HG03457 (cell line): Measurements from ENCODE around the gene RBP3.
"Not testable (repeated sequence)": the region's sequence is repeated elsewhere in the genome, so short reads cannot be mapped to it uniquely, and the experiment has no call there.

ENCODE experiments used
- ATAC-seq: cut with Tn5 transposase; IDR thresholded peaks from one replicate; pipeline ENCODE4 v1.9.1; 2021; ENCODE audit warnings: moderate number of reproducible peaks; ENCODE audit not compliant: unreplicated experiment

Gene RBP3

DNA sequence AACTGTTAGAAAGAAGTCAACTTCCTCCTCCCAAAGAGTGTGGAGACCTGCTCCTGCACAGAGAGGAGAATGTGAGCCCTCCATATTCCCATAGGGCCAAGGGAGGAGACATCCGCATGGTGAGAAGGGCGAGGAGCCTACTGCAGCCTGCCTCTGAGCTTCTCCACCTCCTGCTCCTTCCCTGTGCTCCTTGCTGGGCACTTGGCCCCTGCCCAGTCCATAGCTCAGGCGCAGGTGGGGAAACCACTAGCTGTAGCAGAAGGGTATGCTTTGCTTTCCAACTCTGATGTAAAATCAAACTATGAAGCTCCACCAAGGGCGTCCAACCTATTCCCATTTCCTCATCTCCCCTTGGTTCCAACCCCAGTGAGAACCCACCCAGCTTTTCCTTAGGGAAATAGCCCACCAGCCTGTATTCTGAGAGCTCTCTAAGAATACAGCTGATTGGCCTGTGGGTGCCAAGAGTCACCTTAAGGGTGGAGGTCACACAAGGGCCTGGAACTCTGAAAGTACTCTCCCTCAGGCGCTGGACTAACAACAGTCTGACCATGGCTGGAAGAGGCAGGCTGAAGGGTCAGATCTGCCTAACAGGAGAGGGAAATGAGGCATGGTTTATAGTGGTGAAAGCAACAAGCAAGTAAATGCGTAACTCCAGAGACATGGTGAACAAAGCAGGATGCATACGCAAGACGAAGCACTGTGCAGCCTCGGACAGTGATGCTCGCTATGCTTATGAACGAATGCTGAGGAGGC is 22.0 kb downstream of the RBP3 start:
- ATAC-seq = no peak

DNA sequence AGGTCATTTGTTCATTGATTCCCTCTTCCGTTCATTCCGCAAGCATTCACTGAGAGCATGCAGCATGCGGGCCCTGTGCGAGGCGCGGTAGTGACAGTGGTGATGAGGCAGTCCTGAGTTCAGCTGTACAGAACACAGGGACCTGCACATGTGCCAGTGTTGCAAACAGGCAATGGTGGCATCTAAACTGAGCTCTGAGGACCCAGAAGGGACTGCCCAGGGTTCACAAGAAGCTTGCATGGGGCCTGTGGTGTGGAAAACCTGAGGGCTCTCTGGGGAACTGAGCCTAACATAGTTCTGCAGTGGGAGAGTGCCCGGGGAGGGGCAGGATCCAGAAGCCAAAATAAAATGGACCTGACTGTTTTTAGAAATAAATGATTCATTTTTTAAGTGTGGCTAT is 22.7 kb downstream of the RBP3 start:
- ATAC-seq = no peak

DNA sequence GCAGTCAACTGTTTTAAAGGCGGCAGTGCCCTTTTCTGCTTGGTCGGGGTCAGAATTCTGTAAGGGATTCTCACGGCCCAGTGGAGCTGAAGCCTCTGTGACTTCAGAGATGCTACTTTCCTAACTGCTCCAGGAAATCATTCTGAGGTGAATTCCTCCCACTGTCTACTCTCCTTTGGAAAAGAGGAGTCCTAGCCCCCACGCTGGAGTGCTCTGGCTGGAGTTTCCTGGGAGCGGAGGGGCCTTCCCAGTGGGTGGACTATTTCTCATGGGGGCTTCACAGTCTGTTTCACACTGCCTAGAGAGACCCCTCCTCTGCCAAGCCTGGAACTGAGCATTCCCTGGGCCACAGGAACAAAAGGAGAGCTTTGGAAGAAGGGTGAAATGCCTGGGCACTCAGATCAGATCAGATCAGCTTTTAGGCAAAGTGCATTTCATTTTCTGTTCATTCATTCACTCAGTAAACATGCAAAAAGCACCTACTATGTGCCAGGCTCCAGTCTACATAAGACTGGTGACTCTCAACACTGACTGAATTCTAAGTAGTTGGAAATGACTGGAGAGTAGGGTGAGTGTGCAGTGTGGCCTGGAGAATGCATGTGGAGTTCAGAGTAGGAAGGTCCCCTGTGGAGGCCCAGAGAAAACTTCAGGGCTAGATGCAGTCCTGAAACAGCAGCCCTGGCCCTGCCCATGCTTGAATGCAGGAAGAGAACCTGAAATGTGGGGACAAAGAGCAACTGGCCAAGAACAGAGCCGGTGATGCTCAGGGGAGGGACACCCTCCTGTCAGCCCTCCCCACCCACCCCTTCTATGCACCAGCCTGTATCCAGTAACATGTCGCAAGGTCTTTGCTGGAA is 23.7 kb downstream of the RBP3 start:
- no peak for ATAC-seq

DNA sequence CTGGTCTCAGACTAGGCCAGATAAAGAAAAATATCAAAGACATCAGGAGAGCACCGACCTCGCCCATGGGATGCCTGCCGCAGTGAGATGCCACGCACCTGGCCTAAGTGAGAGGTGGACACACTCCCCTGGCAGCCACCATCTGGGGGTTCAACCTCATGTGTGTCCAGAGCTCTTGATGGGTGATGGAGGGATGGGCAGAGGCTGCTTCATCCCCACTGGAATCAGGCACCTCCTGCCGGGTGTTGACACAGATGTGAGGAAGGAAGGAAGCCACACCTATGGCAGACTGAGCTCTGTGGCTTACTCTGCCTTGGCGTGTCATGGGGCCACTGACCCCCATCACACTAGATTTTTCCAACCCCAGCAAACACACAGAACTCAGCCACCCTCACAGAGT is 24.6 kb downstream of the RBP3 start:
- no peak for ATAC-seq

DNA sequence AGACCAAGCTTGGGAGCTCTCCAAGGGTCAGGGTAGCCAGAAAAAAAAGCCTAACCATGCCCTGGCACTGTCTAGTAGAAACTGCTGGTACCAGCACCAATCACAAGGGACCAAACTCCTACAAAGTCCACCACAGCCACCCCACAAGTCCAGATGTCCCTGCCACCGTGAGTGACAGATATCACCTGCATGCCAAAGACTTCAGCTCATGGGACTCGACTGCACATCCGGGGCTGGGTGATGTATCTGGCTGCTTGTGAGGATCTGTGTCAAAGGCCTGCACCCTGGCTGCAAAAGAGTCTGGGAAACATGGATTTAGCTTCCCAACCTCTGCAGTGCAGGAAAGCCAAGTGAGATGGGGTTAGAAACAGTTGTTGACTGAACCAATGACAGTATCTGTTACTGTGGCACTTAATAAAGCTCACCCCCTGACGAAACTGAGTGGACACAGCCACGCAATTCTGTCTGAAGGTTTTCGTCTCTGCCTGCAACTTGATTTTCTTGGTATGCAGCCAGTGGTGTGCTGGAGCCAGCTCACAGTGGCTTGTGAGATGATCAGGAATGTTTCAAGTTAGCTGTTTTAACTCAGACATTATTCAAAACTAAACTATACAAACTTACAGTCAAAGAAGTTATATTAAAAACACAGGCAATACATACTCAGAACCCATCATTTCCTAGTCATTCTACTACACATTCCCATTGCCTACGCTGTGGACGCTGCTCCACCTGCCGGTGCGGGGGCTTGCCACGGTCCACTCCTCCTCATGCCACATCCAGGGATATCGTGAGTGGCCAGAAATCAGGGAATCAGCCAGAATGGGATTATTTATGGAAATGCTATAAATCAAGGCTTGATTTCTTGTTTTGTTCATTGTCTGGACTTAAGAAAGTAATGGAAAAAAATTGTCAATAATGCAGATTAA is 26.7 kb downstream of the RBP3 start:
- no peak for ATAC-seq

DNA sequence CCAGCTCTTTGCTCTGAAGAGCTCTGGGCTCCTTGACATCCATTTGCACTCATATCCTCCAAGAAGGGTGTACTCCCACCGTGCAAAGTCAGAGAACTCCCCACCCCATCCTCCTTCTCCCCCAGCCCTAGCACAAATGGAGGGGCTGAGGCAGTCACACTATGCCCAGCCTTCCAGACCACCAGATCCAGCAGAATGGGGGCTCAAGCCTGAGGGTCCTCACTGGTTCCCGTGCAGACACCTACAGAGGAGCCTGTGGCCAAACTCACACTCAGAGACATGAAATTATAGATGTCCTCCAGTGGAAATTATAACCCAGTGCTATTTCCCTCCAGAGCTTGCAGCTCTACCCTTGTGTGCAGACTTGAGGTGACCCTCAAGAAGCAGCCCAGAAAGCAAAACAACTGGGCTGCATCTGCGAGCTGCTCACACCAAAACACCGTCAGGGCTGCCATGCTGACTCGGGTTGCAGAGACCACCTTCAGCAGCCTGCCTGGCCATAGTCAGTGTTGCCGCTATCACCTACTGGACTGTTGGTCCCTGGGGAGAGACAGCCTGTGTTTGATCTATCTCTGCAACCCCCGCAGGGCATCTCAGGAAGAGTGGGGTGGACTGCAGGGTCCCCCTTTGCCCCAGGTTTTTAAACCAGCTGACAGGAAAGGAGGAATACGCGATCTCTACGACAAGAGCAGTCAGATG is 28.5 kb downstream of the RBP3 start:
- ATAC-seq = no peak

DNA sequence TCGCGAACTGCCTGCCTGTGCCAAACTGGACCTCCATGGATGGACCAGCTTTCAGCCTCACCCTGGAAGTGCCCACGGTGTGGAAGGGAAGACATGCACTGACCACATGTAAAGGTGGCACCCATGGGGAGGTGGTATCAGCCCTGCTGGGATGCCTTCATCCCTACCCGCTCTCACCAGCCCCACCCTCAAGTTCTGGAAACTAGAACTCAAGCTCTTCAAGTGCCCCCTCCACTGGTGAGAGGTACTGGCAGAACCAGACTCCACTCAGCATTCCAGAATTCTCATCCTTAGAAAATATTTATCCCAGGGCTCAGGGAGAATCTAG is 30.0 kb downstream of the RBP3 start:
- no peak for ATAC-seq

DNA sequence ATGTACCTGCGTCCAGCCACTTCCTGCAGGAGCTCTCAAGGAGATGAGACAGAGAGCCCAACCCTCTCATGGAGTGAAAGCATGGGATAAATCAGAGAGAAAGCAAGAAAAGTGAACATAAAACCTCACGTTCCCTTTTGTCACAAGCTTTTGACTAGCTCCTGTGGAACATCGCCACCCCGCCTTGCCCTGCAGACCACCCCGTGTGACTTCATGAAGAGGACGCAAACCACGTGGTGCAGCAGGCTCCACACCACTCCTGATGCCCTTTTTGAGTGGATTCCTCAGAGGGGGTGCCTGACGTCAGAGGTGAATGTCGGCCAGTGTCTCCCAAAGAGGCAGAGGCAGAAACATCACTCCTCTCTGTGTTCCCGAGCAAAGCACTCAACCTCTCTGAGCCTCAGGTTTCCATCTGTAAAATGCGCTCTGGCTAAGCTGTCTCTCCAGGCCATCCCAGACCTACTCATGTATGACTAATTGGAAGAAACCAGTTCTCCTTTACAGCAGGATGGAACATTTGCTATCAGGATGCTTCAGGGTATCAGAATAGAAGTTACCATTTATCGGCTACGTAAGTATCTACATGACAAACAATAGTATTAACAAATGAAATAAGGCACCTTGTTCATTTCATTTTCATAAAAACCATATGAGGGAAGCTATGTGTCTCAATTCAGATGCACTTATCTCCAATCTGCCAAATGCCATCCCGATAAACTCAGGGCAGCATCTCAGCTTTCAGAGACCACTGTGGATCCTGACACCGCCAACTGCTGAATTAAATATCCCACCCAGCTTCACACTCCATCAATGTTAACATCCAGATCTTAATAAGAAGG is 30.7 kb downstream of the RBP3 start:
- no peak for ATAC-seq

DNA sequence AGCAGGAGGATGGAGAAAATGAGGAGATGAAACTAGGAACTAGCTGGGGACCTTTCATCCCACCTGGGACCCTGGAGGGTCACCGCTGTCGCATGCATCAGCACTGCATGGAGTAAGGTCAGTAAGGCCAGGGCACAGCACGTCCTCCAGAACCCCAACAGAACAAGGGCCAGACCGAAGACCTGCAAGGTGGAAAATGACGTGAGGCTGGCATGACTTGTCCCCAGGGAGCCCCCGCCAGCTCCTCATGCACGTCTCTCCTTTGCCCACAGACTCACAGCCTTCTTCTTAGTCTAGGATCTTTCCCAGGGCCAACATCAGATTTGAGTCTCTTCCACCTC is 31.3 kb downstream of the RBP3 start:
- no peak for ATAC-seq

DNA sequence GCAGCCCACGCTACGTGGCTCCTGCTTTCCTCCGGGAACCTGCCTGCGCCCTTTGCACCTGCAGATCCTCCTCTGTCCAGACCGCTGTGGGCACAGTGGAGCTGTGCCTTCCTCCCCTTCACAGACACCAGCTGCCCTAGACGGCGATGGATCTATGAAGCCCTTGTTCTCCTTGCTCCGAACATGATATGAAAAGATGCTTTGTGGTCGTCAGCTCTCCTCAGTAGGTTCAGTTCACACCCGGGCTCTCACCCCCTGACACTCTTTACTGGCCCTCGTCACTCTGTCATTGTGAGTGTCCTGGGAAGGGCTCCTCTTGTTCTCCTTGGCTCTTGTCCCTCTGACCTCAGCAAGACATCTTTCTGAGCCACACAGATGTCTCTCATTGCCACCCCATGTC is 31.7 kb downstream of the RBP3 start:
- ATAC-seq = no peak

DNA sequence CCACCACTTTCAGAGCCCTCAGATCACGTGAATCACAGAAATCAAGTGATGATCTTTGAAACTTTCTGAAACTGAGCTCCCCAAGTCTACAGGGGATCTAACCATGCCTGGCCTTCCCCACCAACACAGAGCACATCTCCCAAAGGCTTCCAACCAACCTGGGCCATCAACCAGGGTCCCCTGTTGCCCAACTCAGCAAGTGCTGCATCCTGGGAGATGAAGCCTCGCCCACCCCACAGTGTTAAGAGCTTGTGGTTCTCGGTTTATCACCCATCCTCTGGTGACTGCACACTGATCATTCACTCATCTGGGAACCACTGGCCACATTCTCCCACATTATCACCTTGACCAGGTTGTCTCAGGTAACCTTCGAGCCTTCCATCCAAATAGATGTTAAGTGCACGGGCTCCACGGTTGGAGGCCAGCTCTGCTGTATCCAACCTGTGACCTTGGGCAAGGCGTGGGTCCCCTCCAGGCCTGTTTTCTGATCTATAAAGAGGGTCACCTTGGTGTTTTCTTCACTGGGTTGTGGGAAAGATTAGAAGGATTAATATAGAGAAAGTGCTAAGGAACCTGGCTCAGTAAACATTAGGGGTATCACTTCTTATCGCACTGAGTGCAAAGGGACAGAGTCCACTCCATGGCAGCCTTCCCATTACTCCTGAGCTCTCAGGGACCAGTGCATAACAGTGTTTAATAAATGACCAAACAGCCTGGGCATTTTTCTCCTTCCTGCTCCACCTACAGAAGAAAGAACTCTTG is 32.4 kb downstream of the RBP3 start:
- ATAC-seq = no peak

DNA sequence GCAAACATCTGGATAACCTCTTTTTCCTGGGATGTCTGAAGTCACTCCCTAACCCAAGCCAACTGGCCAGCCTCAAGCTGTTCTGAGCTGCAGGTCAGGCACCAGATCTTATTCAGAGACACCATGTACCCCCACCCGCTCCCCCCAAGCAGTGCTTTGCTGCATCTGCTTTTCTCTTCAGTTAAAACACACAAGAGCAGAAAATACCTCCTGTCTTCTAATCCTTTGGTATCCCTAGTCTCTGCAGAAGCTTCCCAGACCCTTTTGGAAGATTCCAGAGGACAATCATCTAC is 32.9 kb downstream of the RBP3 start:
- ATAC-seq = no peak

DNA sequence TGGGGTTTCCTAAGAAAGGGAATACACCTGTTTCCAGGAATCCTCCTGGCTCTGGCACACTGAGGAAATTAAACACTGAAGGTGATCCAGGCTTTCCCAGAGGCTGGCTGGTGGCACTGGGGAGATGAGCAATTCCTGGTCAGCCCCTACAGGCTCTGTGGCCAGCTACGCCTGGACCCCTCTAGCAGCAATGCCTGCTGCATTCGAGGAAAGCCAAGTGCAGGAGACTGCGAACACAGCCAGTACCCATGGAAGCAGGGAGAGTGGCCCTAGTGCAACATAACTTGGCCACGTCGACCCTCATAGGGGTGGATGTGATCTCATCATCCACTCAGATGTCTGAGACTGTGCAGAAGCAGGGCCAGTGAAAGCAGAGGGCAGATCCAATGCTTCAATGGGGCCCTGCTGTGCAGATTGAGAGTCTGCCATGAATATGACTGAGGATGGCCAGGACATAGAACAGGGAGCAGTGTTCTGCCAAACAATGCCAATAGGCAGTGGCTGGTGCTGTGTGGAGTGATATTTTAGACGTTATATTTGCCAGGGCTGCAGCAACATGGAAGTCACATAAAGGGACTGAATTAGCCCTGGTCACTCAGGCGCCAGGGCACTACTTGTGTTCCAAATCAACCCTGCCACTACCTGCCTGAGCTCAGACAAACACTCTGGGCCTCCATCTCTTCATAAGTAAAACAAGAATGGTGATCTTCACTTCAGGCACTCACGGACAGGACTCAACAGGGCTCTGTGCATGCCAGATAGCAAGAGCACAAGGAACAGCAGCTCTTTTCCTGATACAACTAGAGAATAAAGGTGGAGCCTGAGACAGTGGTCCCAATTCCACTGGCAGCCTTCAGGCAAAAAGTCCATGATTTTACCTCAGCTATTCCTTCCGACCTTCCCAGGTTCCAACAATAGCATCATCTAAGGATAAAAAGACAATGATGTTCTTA is 33.5 kb downstream of the RBP3 start:
- ATAC-seq = no peak

DNA sequence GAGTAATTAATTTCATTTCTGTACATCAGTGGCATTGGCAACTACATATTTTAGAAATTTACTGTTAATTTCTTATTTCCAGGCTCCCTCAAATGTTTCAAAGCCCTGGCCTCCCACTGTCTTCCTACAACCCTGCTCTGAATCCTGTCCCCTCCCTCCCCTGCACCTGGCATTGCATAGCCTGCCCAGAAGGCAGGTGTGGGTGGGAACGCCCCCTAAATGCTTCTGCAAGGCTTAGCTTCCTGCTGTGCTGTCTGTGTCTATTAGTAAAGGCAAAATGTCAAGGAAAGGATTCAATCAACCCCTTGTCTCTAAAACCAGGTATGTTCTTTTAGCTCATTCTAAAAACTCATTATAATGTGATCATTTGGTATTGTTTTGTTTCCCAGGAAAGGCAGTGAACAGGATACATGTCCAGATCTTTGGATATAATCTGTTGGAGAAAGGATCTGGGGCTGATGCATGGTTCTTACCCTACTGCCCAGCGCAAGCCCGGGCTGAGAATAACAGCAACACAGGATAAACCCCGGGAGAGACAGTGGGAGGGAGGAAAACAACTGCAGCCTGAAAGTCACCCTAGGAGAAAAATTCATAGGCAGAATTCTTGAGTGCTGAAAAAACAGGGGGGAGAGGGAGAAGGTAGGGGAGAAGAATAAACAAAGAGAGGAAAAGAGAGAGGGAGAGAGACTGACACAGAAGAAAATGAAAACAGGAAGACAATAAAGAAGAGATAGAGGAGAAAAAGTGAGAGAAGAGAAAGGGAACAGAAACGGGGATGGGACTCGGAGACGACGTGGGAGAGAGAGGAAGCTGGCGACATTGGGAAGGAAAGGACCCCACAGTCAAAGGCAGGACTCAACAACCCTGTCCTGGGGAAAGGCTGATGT is 35.3 kb downstream of the RBP3 start:
- peak; percentile 18 for ATAC-seq

DNA sequence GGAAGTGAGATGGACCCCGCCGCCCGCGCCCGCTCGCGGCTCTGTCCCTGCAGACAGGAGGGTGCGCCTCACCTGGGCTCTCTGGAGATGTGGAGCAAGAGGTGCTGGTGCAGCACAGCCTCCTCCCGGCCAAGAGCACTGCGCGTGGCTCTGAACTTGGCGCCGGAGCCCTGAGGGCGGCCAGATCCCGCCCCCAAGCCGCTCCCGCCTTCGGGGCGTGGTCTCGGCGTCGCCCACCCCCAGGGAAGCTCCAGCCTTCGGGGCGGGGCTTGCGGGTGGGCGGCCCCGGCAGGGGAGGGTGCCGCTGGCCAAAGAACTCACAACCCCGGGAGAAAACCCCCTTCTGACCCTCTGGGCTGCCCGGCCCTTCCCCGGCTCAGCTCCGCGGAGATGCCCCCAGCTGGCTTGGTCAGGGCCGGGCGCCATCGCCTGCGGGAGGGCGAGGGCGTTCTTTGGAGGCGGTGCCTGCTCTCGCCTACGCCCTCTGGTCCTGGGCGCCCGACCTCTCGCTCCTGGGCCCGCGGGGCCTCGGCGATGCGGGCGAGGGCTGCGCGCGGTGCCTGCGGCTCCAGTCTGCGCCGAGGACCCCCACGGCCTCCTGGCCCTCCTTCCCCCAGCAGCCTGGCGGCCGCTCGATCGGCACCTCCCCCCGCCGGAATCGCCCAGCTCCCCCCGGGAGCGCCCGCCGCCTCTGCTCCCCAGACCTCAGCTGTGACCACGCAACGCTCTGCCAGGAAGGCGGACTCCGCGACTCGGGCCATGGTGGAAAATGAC is 36.2 kb downstream of the RBP3 start, which contains the start of gene ZNF488:
ZNF488 (minus strand) TSS at position 146 of the 774 bp plus-strand sequence. CDS start 15,464 bp downstream, outside the sequence.
- peak; percentile 83 for ATAC-seq

DNA sequence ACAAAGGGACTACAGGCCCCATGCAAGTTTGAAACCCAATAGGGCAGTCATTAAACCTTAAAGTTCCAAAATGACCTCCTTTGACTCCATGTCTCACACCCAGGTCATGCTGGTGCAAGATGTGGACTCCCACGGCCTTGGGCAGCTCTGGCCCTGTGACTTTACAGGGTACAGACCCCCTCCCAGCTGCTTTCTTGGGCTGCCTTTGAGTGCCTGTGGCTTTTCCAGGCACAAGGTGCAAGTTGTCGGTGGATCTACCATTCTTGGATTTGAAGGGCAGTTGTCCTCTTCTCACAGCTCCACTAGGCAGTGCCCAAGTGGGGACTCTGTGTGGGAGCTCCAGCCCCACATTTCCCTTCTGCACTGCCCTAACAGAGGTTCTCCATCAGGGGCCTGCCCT is 37.9 kb downstream of the RBP3 start:
- not testable (repeated sequence) for ATAC-seq
